ENCODE data around the gene REC8.
A peak's percentile ranks its signal among the peaks of the same experiment; 100 is the strongest.

Gene REC8

GRCh38 chr14:24146453-24146977, 25.4 kb upstream of the REC8 start, which contains the start of gene PSME2:
PSME2 (minus strand) TSS chr14:24146610; CDS start chr14:24146581, 29 bp downstream.
- peak within 1 kb of the TSS; percentile 77 to 98 for H3K27ac ChIP-seq
- peak; percentile 98 for DNase-seq (ENCODE audit: low spot score)
- H3K4me3 ChIP-seq: peak within 1 kb of the TSS; percentile 84
- TF ChIP-seq CTCF (IDR thresholded peaks at IDR 0.05): no peak

GRCh38 chr14:24146978-24147760, 24.7 kb upstream of the REC8 start, which contains the start of gene RNF31:
RNF31 (plus strand) TSS chr14:24147498; CDS start chr14:24147699, 201 bp downstream.
- H3K27ac ChIP-seq: peak within 1 kb of the TSS; percentile 77 to 98
- DNase-seq (ENCODE audit: low spot score): peak; percentile 98
- TF ChIP-seq CTCF (IDR thresholded peaks at IDR 0.05): no peak
- peak within 1 kb of the TSS; percentile 84 for H3K4me3 ChIP-seq

GRCh38 chr14:24147761-24148428, 24.0 kb upstream of the REC8 start:
- no peak for TF ChIP-seq CTCF (IDR thresholded peaks at IDR 0.05)
- Histone ChIP-seq H3K27ac (peak overlapping the region; percentile 77 to 98), H3K4me3 (peak overlapping the region; percentile 84)
- no peak for DNase-seq (ENCODE audit: low spot score)

GRCh38 chr14:24149302-24149969, 22.4 kb upstream of the REC8 start:
- no peak for TF ChIP-seq CTCF (IDR thresholded peaks at IDR 0.05)
- H3K27ac ChIP-seq: no peak overlapping the region
- H3K4me3 ChIP-seq: no peak overlapping the region
- DNase-seq (ENCODE audit: low spot score): no peak

- H3K27ac ChIP-seq: no peak overlapping the region
- no peak overlapping the region for H3K4me3 ChIP-seq
- no peak for TF ChIP-seq CTCF (IDR thresholded peaks at IDR 0.05)
- no peak for DNase-seq (ENCODE audit: low spot score)
Observed at GRCh38 chr14:24150061-24150460, 21.8 kb upstream of the REC8 start.

- no peak for TF ChIP-seq CTCF (IDR thresholded peaks at IDR 0.05)
- no peak overlapping the region for H3K4me3 ChIP-seq
- no peak for DNase-seq (ENCODE audit: low spot score)
- H3K27ac ChIP-seq: no peak overlapping the region
Observed at GRCh38 chr14:24150567-24150966, 21.3 kb upstream of the REC8 start.

All from coronary artery (tissue), 2 donors.